DMS53 treated with DMSO at 0.1 percent for 48 hours (cell line): Measurements from ENCODE around the gene NLGN4X.

ENCODE experiments used
- DNase-seq: peaks from one replicate; lab custom pipeline; 2025; ENCODE audit not compliant: unreplicated experiment; lab: John Stamatoyannopoulos, UW

NLGN4X gene

DNA sequence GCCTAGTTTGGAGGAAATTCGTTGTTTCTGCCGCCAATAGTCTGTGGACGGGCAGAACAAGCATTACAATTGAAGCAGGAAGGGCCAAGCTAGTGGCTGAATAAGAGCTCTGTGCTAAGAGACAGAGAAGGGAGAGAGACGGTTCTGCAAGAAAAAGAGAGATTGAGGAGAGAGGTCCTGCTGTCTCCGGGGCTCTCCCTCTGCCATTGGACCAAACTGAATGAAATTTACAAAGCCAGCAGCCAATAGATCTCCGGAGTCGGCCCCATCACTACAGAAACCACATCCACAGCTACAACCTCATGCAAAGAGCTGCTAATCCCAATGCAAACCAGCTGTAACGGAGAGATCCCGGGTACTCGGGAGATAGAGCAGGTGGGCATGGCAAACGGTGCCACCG, at the start of gene NLGN4X:
TSS of gene NLGN4X (minus strand) at position 148 of the 400 bp plus-strand sequence. CDS start 77,401 bp downstream, outside the sequence.
- DNase-seq: no peak

- DNase-seq: no peak
Observed at GRCh38 chrX:6266041-6266440, 37.4 kb upstream of the NLGN4X start.

DNA sequence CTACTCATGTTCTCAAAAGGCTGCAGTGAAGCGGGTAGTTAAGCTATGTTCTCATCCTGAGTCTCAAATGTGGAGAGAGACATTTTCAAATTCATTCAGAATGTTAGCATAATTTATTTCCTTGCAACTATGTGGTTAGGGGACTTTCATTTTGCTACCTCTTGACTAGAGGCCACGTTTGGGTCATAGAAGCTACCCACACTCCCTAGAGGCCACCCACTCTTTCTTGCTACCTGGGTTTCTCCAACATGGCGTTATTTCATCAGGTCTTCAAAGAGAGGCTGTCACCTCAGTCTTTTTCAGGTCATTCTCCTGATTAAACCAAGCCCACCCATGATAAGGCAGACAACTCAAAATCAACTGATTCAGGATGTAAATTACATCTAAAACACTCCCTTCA, 34.3 kb upstream of the NLGN4X start:
- no peak for DNase-seq

GRCh38 chrX:6257025-6257424, 28.4 kb upstream of the NLGN4X start:
- no peak for DNase-seq

- DNase-seq: no peak
Observed at GRCh38 chrX:6244666-6245065, 16.0 kb upstream of the NLGN4X start.

DNA sequence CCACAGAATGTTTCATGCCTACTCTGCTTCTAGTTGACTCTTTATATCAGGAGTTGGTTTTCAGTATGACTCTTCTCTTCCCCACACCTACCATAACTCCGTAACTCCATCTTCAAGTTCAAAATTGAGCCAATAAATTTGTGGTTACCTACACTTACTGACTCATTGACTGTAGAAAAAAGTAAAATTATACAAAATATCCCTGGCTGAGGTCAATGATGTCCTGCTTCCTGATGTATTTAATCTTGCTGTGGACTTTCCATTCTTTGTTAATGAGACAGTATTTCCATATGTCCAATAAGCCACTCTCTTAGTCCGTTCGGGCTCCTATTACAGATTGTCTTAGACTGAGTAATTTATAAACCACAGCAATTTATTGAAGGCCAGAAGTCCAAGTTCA, 9.9 kb upstream of the NLGN4X start:
- DNase-seq: no peak

DNA sequence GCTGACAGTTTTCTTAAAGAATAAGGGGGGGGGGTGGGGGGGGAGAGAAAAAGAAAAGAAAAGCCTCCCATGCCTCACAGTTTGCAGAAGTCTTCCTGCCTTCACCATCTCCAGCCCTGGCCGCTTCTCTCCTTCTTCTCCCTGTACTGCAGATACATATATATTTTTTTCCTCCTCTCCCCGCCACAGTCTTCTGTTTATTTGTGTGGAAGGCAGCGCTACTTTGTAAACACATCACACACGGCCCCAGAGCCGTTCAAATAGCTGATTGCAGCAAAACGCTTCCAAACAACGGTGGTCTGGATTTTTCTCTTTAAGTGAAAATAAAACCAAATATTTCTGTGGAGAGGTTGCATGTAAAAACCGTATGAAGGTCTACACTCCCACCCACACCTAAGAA, 732 bp downstream of the NLGN4X start:
- no peak for DNase-seq

GRCh38 chrX:6227453-6227835, 1.2 kb downstream of the NLGN4X start:
- no peak for DNase-seq

- no peak for DNase-seq
Observed at GRCh38 chrX:6226596-6227452, 1.8 kb downstream of the NLGN4X start.

- no peak for DNase-seq
Observed at GRCh38 chrX:6225911-6226595, 2.6 kb downstream of the NLGN4X start.

- DNase-seq: no peak
Observed at GRCh38 chrX:6225288-6225910, 3.3 kb downstream of the NLGN4X start.

DNA sequence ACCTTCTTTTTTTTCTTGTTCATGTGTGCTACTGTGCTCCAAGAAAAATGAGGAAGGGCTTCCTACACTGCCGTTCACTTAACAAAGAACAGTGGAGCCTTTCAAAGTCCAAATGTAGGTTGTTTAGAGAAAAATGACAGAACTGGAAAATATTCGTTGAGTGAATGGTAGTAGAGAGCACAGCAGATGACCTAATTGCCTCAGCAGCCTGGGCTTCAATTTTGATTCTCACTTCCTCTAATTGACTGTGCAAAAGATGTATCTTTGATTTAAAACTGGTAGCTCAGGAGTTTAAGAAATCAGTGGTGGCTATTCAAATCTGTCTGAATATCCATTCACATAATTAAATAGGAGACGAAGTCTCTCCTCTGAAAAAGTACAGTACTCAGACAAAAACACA, 5.2 kb downstream of the NLGN4X start:
- DNase-seq: no peak

DNA sequence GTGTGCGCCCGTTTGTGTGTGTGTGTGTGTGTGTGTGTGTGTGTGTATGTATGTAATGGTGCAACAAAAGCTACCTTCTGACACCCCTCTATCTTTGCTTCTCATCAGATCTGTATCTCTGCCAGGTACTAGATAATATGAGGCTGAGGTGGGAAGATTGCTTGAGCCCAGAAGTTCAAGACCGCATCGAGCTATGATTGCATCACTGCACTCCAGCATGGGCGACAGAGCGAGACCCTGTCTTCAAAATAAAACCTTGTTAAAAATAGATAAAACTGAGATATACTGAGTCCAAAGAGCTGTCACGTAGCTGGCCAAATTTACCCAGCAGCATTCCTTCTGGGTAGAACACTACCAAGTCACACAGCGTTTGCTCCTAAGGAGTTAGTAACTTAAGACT, 18.4 kb downstream of the NLGN4X start:
- DNase-seq: no peak

DNA sequence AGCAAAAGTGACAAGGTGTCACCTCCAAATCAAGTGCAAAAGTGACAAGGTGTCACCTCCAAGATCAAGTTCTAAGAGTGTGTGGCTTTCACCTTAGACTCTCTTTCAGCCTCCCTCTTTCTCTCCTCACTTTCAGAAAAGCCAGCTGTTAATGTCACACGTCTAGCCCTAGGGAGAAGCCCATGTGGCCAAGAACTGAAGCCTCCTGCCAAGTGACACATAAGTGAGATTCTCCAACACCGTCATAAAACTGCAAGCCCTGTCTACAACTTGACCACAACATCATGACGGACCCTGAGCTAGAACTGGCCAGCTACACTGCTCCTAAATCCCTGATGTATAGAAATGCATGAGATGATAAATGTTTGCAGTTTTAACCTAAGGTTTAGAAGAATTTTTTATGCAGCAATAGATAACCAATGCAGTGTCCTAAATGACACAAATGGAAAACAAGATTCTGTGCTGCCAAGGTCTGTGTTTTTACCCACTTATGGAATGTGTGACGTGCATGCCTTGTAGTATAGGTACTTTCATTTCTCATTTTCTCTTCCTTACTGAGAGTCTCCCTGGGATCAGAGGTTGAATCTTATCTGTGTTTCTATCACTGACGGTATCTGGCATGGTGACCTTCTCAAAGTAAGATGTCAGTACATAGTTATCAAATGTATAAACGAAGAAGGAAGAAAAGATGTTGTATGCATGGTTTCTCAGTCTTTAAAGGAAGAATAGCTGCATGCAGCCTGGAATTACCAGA, 25.0 kb downstream of the NLGN4X start:
- DNase-seq: no peak

DNA sequence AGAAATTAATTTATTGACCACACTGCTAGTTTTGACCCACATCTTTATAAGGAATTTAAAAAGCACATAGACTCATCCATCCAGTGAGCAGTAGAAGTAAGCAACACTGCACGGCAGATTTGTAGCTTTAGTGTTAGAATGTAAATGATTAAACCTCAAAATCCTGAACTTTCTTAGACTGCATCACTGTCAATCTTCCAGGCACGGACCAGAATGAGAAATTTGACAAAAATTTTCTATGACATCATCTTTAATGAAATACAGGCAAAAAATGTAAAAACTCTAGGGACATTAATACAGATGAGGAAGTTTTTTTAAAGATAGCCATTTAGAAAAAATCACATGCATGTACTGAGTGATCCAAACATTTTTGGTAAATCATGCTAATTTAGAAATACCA, 29.2 kb downstream of the NLGN4X start:
- no peak for DNase-seq

- DNase-seq: no peak
Observed at GRCh38 chrX:6187256-6187655, 41.4 kb downstream of the NLGN4X start.

DNA sequence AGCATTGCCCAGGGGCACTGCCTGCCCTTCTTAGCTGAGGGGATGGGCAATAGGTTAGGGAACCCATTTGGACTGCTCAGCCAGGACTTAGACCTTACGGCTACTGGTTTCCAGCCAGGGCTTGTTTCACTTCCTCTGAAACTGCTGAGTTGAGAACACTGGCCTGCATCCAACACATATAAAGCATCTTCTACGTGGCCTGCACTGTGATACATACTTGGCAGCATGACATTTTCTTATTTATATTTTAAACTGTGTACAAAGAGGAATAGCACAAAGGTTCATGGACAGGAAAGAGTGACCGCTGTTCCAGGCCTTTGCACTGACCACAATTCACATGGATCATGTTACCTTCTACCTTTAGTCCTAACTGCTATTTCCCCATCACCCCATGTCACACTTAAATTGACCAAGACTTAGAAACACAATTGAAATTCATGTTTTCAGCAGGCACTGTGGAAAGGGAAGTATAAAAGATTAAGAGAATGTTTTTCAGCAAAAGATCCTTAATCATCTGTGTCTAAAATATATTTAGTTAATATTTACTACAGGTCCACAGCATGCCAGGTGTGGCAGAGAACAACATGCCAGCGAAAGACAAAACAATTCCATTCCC, 43.7 kb downstream of the NLGN4X start:
- DNase-seq: no peak

DNA sequence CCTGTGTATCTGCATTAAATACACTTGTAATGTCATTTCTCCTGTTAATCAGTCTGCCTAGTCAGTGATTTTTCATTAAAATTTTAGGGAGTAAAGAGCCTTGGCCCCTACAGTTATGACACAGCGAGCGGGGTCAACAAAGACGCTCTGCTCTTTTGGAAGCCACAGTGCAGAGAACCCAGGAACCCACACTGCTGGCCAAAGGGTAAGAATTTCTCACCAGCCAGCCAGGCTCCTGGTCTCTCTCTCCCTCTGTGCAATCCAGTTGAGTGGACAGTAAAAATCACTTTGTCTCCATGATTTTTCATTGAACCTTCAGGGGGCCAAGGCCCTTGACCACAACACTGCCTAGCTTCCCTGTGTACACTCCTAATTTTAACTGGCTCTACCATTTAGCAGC, 52.8 kb downstream of the NLGN4X start:
- no peak for DNase-seq

GRCh38 chrX:6170424-6170823, 58.2 kb downstream of the NLGN4X start:
- DNase-seq: no peak

DNA sequence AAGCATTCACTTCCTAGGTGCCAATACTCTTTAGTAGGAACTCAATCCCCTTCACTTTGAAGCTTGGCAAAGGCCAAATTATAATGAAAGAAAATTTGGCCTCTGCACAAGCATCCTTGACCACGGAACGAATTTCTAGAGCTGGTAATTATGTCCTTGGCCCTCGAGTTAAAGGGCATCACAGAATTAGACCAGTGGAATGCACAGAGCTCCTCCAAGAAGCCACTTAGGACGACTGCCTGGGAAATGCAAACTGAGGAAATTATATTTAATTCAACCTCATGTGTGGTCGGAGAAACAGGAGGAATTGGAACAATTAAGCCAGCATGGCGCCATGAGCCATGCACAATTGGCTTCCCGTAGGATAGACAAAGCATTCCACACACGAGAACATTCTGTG, 59.3 kb downstream of the NLGN4X start:
- no peak for DNase-seq

DNA sequence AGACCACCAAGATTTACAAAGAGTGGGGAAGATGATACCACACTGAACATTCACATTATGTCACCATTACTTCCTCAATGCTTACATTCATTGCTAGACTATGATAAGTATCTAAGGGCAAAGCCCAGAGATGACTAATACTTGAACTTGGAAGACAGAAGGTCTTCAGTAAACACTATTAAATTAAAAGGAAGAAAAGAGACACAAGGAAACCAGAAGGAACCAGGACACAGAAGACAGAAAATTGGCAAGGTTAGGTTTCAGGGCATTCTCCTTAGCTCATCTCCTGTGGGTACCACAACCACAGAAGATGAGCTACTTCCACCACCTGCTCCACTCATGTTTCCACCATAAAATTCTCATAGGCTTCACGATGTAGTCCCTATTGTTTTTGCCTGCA, 64.9 kb downstream of the NLGN4X start:
- no peak for DNase-seq
